Embryonic facial prominence (tissue), 1 donor: ENCODE measurements around the gene CD8A.
"Not testable (repeated sequence)": the region's sequence is repeated elsewhere in the genome, so short reads cannot be mapped to it uniquely, and the experiment has no call there.

Experiments used
- DNase-seq: peaks from one replicate; pipeline ENCODE4 v3.0.0-alpha.2; 2016; ENCODE audit errors: extremely low spot score

Gene CD8A

DNA sequence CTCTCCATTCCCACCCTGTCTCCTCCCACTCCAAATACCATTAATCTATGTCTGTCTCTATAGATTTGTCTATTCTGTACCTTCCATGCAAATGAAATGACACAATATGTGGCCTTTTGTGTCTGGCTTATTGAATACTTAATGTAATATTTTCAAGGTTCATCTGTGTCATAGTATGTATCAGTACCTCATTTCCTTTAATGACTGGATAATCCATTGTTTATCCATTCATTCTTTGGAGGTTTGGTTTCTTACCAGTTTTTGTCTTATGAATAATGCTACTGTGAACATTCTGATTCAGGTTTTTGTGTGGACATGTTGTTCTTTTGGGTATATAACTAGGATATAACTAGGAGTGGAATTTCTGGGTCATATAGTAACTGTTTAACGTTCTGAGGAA, 55.8 kb downstream of the CD8A start:
- DNase-seq: not testable (repeated sequence)
